Stomach (tissue), 9 donors: ENCODE results near the gene PWWP2B. TPM values are rescaled to one million over a fixed set of nuclear protein-coding genes. Genes with fewer than 3 reads are reported as not detected.

ENCODE experiments used
- DNase-seq, 2 donors: peaks; one replicate each; pipeline versions ENCODE4 v3.0.0 to v3.0.0-alpha.2; 2013 to 2019
- H3K27ac ChIP-seq, 5 donors: fragments of 200-600 bp in 4 of 5; sonication (generic) in 4 of 5; one replicate each; pipeline ENCODE4 v1.5.1; 2013 to 2019; ENCODE audit warnings: mild to moderate bottlenecking in 1 of 5, moderate library complexity in 1 of 5
- H3K27me3 ChIP-seq, 3 donors: fragments of 200-600 bp; sonication (generic); one replicate each; pipeline ENCODE4 v1.5.1; 2017 to 2019; ENCODE audit warnings: mixed run types in 1 of 3
- H3K36me3 ChIP-seq, 4 donors: fragments of 200-600 bp; sonication (generic); 1 replicate in 3 of 4; 2 replicates in 1 of 4; pipeline ENCODE4 v1.5.1; 2016 to 2019
- H3K4me1 ChIP-seq, 4 donors: fragments of 200-600 bp; sonication (generic); one replicate each; pipeline ENCODE4 v1.5.1; 2016 to 2019
- H3K4me3 ChIP-seq, 4 donors: fragments of 200-600 bp; sonication (generic) in 3 of 4; one replicate each; pipeline ENCODE4 v1.5.1; 2016 to 2019; ENCODE audit warnings: mild to moderate bottlenecking in 1 of 4
- H3K9me3 ChIP-seq, 4 donors: fragments of 200-600 bp; sonication (generic); one replicate each; pipeline ENCODE4 v1.5.1; 2016 to 2019
- EP300 ChIP-seq: sonication (generic); formaldehyde crosslinking; IDR thresholded peaks from one replicate; pipeline ENCODE4 v1.6.1; 2017; ENCODE audit warnings: antibody characterized with exemption
- POLR2A ChIP-seq, 4 donors: fragments of 450-650 bp; IDR thresholded peaks; one replicate each; pipeline ENCODE4 v1.6.1; 2016; ENCODE audit warnings: antibody characterized with exemption in 4 of 4, control low read depth in 2 of 4, mild to moderate bottlenecking in 1 of 4, moderate library complexity in 1 of 4
- POLR2AphosphoS5 ChIP-seq, 3 donors: sonication (generic); formaldehyde crosslinking; IDR thresholded peaks; one replicate each; pipeline ENCODE4 v1.6.1; 2016; ENCODE audit warnings: antibody characterized with exemption in 3 of 3
- WGBS, 5 donors: extraction: QIAGEN DNeasy Blood & Tissue Kit in 3 of 5; methylation state at CpG; one replicate each; pipeline versions ENCODE4 v1.1.5 to v1.1.7; 2013 to 2018; 5-methylcytosine and 5-hydroxymethylcytosine counted together
- intact Hi-C: fragments of 100-400 bp; cut with DNase I; formaldehyde crosslinking; loops from one replicate; pipeline ENCODE4 v1.15.1; 2023; ENCODE audit warnings: low total_unique reads
- polyA plus RNA-seq, 3 donors: library from polyadenylated mRNA; stranded (reverse); fragments of 200-250 nt; gene quantifications; one replicate each; pipeline ENCODE4 v1.2.3, GENCODE V29; 2013
- total RNA-seq, 5 donors: library from RNA; depleted of rRNA; stranded (reverse); fragments of >200 nt; gene quantifications; one replicate each; pipeline versions ENCODE4 v1.1.0 to v1.2.3, GENCODE V29; 2014 to 2016
- TF ChIP-seq, protein P1 (sequence below), 7 experiments: fragments of 450-650 bp in 4 of 7; fragments of 200-600 bp in 3 of 7; sonication (generic) in 3 of 7; IDR thresholded peaks; one replicate each; pipeline ENCODE4 v1.5.1; 2016 to 2019; ENCODE audit warnings: antibody characterized with exemption in 7 of 7, control low read depth in 2 of 7, mild to moderate bottlenecking in 1 of 7
- donor health status: healthy with polysubstance abuse.
- donor health status: Bipolar disorder and iron deficiency.
- donor health status: healthy.

The PWWP2B gene
- total and polyA plus RNA-seq, 8 donors: 8.5 to 167 (median 22.8) TPM

DNA sequence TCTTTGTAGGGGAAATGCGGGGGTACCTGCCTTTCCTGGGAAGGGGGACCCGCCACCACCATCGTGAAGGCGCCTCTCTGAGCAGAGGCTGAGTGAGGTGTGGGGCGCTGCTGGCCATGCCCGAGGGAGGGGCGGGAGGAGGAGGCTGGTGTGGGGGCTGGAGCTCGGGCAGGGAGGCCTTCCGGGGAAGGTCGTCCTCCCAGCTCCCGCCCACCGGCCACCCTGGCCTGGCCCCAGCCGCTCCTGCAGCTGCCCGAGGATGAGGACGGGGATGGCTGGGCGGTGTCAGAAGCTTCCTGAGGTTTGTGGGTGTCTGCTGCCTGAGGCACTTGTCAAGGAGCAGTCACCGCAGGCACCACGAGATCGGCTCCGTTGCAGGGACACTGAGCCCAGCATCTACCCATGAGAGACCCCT, 11.4 kb downstream of the PWWP2B start:
- Histone ChIP-seq H3K27me3 (no peaks in the 10 kb centered on the region), H3K4me3 (peak overlapping the region; percentile 4 to 33 (median 8)), H3K9me3 (no peaks in the 10 kb centered on the region), H3K27ac (peak overlapping the region; percentile 89 to 96 (median 94)), H3K4me1 (peaks cover 81 to 98% (median 91%) of the 10 kb centered on the region in 4 donors), H3K36me3 (peaks cover 23 to 31% (median 28%) of the 10 kb centered on the region in 4 donors)
- TF ChIP-seq POLR2A (IDR thresholded peaks at IDR 0.05): no peak
- TF ChIP-seq EP300: no peak
- no peak for TF ChIP-seq POLR2AphosphoS5 (IDR thresholded peaks at IDR 0.05)
- TF ChIP-seq, protein P1, sequence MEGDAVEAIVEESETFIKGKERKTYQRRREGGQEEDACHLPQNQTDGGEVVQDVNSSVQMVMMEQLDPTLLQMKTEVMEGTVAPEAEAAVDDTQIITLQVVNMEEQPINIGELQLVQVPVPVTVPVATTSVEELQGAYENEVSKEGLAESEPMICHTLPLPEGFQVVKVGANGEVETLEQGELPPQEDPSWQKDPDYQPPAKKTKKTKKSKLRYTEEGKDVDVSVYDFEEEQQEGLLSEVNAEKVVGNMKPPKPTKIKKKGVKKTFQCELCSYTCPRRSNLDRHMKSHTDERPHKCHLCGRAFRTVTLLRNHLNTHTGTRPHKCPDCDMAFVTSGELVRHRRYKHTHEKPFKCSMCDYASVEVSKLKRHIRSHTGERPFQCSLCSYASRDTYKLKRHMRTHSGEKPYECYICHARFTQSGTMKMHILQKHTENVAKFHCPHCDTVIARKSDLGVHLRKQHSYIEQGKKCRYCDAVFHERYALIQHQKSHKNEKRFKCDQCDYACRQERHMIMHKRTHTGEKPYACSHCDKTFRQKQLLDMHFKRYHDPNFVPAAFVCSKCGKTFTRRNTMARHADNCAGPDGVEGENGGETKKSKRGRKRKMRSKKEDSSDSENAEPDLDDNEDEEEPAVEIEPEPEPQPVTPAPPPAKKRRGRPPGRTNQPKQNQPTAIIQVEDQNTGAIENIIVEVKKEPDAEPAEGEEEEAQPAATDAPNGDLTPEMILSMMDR (IDR thresholded peaks at IDR 0.05): no peak
- intact Hi-C loops: no loop called here
- DNase-seq: peak in 1 of 2 donors; percentile 81
- WGBS, 5 donors: 11 to 33% (median 17%) methylated on average over 13 to 20 of the region's 20 CpGs

DNA sequence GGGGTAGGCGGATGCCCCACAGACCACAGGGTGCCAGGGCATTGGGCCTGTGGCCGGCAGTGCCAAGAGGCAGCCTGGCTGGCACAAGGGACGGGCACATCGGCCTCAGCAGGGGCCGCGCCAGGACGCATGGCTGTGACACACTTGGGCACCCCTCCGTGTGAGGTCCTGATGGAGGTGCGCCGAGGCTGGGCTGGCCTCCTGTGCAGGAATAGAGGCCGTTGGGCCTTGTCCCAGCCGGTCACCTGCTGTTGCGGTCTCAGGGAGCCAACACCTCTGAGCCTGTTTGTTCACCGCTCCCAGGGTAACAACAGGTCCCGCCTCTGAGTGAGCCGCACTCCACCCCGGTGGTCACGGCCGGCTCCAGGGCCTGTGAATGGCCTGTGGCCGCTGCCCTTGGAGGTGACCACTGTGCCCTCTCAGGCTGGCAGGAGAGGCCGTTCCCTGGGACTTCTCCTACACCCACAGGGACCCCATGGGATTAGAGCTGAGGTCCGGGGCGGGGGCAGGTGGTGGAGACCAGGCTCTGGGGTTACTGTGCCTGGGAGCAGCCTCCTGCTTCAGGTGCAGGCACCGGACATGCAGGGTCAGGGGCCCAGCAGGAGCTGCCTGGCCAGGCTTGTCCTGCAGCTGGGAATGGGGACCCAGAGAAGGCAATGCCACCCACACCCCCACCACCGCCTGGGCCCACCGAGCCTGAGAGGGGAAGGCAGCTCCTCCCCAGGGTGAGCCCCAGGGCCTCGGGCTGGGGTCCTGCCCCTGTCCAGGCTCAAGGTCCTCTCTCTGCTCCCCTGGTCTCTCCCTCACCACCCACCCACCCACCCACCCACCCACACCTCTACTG, 12.0 kb downstream of the PWWP2B start:
- H3K36me3 ChIP-seq: peaks cover 23 to 31% (median 28%) of the 10 kb centered on the region in 4 donors
- H3K27me3 ChIP-seq: no peaks in the 10 kb centered on the region
- peak overlapping the region; percentile 4 to 33 (median 8) for H3K4me3 ChIP-seq
- H3K4me1 ChIP-seq: peaks cover 81 to 98% (median 92%) of the 10 kb centered on the region in 4 donors
- H3K27ac ChIP-seq: peak overlapping the region; percentile 89 to 96 (median 94)
- DNase-seq: peak; percentile 88 to 92
- no peak for TF ChIP-seq EP300
- TF ChIP-seq POLR2A (IDR thresholded peaks at IDR 0.05): no peak
- TF ChIP-seq, protein P1 (IDR thresholded peaks at IDR 0.05): no peak
- peak in 2 of 3 donors; percentile 72 to 78 for TF ChIP-seq POLR2AphosphoS5 (IDR thresholded peaks at IDR 0.05)
- 36 to 77% (median 41%) methylated on average over 5 to 27 of the region's 27 CpGs for WGBS, 5 donors
- intact Hi-C loops: no loop called here
- no peaks in the 10 kb centered on the region for H3K9me3 ChIP-seq

DNA sequence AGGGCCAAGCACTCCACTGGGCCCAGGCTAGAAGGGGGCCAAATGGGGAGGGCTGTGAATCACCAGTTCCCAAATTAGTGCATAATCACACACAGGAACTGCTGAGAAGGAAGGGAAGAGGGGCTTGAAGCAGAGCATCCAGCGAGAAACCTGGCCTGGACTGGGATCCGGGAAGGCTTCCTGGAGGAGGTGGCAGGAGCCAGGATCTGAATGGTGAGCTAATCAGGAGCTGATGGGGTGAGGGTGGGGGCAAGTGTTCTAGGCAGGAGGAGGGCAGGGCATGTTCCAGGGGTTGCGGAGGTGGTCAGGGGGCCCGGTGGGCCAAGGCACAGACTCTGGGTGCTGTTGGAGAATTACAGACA, 12.6 kb downstream of the PWWP2B start:
- Histone ChIP-seq H3K27ac (peak overlapping the region; percentile 89 to 96 (median 94)), H3K36me3 (peaks cover 23 to 29% (median 25%) of the 10 kb centered on the region in 4 donors), H3K4me3 (no peak overlapping the region), H3K4me1 (peaks cover 78 to 98% (median 89%) of the 10 kb centered on the region in 4 donors), H3K9me3 (no peaks in the 10 kb centered on the region), H3K27me3 (no peaks in the 10 kb centered on the region)
- TF ChIP-seq POLR2AphosphoS5 (IDR thresholded peaks at IDR 0.05) (no peak), EP300 (no peak), POLR2A (IDR thresholded peaks at IDR 0.05) (no peak)
- TF ChIP-seq, protein P1 (IDR thresholded peaks at IDR 0.05): no peak
- 51 to 79% (median 66%) methylated on average over 4 of the region's 4 CpGs for WGBS, 5 donors
- intact Hi-C loops: no loop called here
- DNase-seq: peak in 1 of 2 donors; percentile 25

DNA sequence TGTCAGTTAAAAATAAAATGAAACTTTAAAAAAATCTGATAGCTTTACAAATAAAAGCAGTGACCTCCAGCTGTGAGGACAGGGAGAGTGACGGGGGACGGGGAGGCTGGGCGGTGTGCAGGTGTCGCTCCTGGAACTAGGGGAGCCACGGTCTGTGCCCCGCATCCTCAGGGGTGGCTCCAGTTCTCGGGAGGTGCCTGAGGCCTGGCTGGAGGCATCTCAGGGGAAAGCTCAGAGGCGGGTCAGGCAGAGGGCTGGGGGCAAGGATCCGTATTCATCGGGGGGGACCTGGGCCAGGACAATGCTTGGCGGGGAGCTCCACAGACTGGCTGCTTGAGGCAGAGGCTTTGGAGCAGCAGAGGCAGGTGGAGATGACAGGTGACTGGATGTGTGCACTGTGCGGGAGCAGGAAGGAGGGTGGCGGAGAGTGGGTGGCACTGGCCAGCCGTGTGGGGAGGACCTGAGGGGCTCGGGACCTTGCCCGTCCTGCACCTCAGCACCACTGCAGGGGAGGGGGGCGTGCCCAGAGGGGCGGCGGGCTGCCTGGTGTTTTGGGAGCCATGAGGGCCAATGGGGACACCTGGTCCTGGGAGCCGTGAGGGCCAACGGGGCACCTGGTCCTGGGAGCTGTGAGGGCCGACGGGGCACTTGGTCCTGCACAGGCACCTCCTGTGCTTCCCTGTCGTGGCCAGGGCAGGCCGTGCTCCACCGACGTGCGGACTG, 13.2 kb downstream of the PWWP2B start:
- Histone ChIP-seq H3K27me3 (no peaks in the 10 kb centered on the region), H3K36me3 (peaks cover 18 to 29% (median 19%) of the 10 kb centered on the region in 4 donors), H3K4me3 (no peak overlapping the region), H3K4me1 (peaks cover 78 to 95% (median 87%) of the 10 kb centered on the region in 4 donors), H3K27ac (peak overlapping the region; percentile 74 to 96 (median 94)), H3K9me3 (no peaks in the 10 kb centered on the region)
- WGBS, 5 donors: 53 to 73% (median 63%) methylated on average over 20 to 28 of the region's 28 CpGs
- intact Hi-C loops: no loop called here
- peak in 1 of 2 donors; percentile 51 for DNase-seq
- TF ChIP-seq POLR2AphosphoS5 (IDR thresholded peaks at IDR 0.05) (no peak), EP300 (no peak), POLR2A (IDR thresholded peaks at IDR 0.05) (no peak)
- TF ChIP-seq, protein P1 (IDR thresholded peaks at IDR 0.05): no peak
